Measurements from ENCODE around the gene ROR1.

DNA sequence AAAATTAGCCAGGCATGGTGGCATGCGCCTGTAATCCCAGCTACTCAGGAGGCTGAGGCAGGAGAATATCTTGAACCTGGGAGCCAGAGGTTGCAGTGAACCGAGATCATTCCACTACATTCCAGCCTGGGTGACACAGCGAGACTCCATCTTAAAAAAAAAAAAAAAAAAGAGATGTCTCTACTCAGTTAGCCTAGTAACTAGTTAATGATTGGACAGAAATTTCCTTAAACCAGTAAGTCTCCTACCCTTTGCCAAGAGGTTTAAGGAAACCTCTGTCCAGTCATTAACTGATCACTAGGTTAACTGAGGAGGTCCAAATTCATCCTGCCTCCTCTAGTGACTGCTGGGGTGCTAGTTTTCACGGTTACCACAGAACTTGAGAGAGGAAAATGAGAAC lies 285.7 kb downstream of the ROR1 start:
- no peak for TF ChIP-seq RAD51 (IDR thresholded peaks at IDR 0.05)
- TF ChIP-seq, protein P1, sequence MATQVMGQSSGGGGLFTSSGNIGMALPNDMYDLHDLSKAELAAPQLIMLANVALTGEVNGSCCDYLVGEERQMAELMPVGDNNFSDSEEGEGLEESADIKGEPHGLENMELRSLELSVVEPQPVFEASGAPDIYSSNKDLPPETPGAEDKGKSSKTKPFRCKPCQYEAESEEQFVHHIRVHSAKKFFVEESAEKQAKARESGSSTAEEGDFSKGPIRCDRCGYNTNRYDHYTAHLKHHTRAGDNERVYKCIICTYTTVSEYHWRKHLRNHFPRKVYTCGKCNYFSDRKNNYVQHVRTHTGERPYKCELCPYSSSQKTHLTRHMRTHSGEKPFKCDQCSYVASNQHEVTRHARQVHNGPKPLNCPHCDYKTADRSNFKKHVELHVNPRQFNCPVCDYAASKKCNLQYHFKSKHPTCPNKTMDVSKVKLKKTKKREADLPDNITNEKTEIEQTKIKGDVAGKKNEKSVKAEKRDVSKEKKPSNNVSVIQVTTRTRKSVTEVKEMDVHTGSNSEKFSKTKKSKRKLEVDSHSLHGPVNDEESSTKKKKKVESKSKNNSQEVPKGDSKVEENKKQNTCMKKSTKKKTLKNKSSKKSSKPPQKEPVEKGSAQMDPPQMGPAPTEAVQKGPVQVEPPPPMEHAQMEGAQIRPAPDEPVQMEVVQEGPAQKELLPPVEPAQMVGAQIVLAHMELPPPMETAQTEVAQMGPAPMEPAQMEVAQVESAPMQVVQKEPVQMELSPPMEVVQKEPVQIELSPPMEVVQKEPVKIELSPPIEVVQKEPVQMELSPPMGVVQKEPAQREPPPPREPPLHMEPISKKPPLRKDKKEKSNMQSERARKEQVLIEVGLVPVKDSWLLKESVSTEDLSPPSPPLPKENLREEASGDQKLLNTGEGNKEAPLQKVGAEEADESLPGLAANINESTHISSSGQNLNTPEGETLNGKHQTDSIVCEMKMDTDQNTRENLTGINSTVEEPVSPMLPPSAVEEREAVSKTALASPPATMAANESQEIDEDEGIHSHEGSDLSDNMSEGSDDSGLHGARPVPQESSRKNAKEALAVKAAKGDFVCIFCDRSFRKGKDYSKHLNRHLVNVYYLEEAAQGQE (IDR thresholded peaks at IDR 0.05; ENCODE audit: low read depth, low read length) = no peak
- TF ChIP-seq EZH2 (IDR thresholded peaks at IDR 0.05; ENCODE audit: borderline replicate concordance, control insufficient read depth, low read depth, low read length) = no peak
- TF ChIP-seq, protein P2, sequence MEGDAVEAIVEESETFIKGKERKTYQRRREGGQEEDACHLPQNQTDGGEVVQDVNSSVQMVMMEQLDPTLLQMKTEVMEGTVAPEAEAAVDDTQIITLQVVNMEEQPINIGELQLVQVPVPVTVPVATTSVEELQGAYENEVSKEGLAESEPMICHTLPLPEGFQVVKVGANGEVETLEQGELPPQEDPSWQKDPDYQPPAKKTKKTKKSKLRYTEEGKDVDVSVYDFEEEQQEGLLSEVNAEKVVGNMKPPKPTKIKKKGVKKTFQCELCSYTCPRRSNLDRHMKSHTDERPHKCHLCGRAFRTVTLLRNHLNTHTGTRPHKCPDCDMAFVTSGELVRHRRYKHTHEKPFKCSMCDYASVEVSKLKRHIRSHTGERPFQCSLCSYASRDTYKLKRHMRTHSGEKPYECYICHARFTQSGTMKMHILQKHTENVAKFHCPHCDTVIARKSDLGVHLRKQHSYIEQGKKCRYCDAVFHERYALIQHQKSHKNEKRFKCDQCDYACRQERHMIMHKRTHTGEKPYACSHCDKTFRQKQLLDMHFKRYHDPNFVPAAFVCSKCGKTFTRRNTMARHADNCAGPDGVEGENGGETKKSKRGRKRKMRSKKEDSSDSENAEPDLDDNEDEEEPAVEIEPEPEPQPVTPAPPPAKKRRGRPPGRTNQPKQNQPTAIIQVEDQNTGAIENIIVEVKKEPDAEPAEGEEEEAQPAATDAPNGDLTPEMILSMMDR (IDR thresholded peaks at IDR 0.05 in 2 of 3, conservative IDR thresholded peaks at IDR 0.05 in 1 of 3; ENCODE audit: control insufficient read depth in 2 of 3, extremely low read depth in 1 of 3, insufficient read depth in 1 of 3, low read depth in 3 of 3, low read length in 3 of 3) = no peak
- TF ChIP-seq RFX5 (IDR thresholded peaks at IDR 0.05; ENCODE audit: low read depth, low read length) = no peak
- TF ChIP-seq ZNF384 (IDR thresholded peaks at IDR 0.05; ENCODE audit: borderline replicate concordance, low read depth, low read length) = no peak
- TF ChIP-seq RAD21 (IDR thresholded peaks at IDR 0.05; ENCODE audit: insufficient read depth, low read depth, low read length) = no peak
- no peak for TF ChIP-seq JUNB (IDR thresholded peaks at IDR 0.05)
- no peak for TF ChIP-seq ETV6 (conservative IDR thresholded peaks at IDR 0.05 in 1 of 2, IDR thresholded peaks at IDR 0.05 in 1 of 2; ENCODE audit: borderline replicate concordance in 1 of 2, low read depth in 1 of 2)
- TF ChIP-seq, protein P3, sequence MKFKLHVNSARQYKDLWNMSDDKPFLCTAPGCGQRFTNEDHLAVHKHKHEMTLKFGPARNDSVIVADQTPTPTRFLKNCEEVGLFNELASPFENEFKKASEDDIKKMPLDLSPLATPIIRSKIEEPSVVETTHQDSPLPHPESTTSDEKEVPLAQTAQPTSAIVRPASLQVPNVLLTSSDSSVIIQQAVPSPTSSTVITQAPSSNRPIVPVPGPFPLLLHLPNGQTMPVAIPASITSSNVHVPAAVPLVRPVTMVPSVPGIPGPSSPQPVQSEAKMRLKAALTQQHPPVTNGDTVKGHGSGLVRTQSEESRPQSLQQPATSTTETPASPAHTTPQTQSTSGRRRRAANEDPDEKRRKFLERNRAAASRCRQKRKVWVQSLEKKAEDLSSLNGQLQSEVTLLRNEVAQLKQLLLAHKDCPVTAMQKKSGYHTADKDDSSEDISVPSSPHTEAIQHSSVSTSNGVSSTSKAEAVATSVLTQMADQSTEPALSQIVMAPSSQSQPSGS (IDR thresholded peaks at IDR 0.05; ENCODE audit: low read length) = no peak
- TF ChIP-seq POLR2A (IDR thresholded peaks at IDR 0.05; ENCODE audit: low read depth, low read length) = no peak
- TF ChIP-seq EP300 (IDR thresholded peaks at IDR 0.05; ENCODE audit: borderline replicate concordance in 1 of 2, control insufficient read depth in 1 of 2, low read depth in 2 of 2, low read length in 2 of 2) = no peak
- TF ChIP-seq NFYA (IDR thresholded peaks at IDR 0.05; ENCODE audit: borderline replicate concordance, low read depth, low read length) = no peak
